Astrocyte of the cerebellum (primary cell): ENCODE measurements around the gene BARX1.

Source experiments
- DNase-seq: peaks from one replicate; pipeline ENCODE4 v3.0.0-alpha.2; 2011; ENCODE audit warnings: low read depth
- H3K4me3 ChIP-seq: 2 replicates; pipeline ENCODE4 v1.5.1; 2011; ENCODE audit warnings: mild to moderate bottlenecking, low read depth, low read length, moderate library complexity
- in situ Hi-C: cut with HindIII; loops from 2 replicates; pipeline ENCODE4 v1.10.0; 2017; ENCODE audit warnings: low sequenced_read_pairs
- TF ChIP-seq, protein P1 (sequence below): IDR thresholded peaks from 2 replicates; pipeline ENCODE4 v1.5.1; 2012; ENCODE audit warnings: low read length, low read depth, moderate library complexity, mild to moderate bottlenecking; ENCODE audit errors: missing control alignments

BARX1 gene

DNA sequence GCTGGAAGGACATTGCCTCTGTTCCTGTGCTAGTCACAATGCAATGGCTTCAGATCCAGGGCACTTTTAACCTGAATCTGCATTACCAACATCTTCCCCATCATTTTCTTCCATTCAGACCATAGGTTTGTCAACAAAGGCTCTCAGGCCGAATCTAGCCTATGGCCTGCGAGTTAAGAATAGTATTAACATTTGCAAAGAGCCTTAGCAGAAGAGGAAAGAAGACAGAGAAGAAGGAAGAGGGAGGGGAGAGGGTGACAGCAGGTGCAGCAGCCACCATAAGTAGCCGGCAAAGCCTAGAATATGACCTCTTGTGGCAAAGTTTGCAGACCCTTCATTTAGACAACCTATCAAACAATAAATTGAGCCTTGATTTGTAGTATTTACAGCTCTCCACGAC is 32.6 kb downstream of the BARX1 start:
- TF ChIP-seq, protein P1, sequence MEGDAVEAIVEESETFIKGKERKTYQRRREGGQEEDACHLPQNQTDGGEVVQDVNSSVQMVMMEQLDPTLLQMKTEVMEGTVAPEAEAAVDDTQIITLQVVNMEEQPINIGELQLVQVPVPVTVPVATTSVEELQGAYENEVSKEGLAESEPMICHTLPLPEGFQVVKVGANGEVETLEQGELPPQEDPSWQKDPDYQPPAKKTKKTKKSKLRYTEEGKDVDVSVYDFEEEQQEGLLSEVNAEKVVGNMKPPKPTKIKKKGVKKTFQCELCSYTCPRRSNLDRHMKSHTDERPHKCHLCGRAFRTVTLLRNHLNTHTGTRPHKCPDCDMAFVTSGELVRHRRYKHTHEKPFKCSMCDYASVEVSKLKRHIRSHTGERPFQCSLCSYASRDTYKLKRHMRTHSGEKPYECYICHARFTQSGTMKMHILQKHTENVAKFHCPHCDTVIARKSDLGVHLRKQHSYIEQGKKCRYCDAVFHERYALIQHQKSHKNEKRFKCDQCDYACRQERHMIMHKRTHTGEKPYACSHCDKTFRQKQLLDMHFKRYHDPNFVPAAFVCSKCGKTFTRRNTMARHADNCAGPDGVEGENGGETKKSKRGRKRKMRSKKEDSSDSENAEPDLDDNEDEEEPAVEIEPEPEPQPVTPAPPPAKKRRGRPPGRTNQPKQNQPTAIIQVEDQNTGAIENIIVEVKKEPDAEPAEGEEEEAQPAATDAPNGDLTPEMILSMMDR = no peak
- H3K4me3 ChIP-seq = no peak overlapping the region
- in situ Hi-C loops = no loop called here
- no peak for DNase-seq

DNA sequence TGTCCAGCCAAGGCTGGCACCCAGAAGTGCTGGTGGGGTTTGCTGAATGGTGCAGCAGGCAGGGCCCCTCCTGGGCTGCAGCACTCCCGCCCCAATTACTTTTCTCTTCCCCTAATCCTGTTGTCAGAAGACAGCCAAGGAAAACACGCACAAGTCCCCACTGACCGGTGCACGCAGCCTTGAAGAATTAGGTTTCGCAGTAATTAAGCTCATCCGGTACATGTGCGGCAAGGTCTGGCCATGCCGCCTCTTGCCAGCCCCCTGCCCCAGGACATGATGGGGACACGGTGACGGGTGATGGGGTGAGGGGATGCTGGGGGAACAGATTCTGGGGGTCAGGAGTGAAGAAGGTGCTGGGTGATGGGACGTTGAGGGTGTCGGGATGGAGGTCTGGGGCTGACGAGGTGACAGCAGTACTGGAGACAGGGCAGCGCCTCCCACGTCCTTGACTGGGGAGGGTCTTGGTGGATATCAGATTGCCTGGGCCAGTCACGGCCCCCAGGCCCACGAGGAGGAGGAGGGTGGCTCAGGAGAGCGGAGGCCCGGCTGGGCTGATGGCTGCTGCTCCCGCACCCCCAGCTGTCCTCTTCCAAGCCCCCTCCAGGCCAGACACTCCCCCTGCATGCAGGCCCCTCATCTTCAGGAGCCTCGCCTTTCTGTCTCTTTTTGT is 34.9 kb downstream of the BARX1 start:
- in situ Hi-C loops = no loop called here
- H3K4me3 ChIP-seq = no peak overlapping the region
- DNase-seq = no peak
- TF ChIP-seq, protein P1 = no peak

DNA sequence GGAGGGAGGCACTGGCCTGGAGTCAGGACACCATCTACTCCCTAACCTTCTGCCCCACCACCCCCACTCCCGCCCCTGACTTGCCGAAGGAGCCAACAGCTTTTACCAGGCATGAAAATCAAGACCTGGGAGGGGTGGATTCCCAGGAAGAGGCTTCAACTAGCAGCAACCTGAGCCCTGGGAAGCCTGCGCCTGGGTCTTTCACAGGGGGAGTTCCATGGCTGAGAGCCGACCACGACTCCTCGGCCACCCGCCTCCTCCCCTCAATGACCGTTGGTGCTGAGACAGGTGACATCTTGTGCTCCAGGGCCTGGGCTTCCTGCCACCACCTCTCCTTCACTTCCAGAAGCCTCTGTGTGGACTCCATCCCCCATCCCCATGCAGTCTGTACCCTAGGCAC is 37.1 kb downstream of the BARX1 start:
- TF ChIP-seq, protein P1 = no peak
- in situ Hi-C loops = no loop called here
- no peak overlapping the region for H3K4me3 ChIP-seq
- DNase-seq = no peak

DNA sequence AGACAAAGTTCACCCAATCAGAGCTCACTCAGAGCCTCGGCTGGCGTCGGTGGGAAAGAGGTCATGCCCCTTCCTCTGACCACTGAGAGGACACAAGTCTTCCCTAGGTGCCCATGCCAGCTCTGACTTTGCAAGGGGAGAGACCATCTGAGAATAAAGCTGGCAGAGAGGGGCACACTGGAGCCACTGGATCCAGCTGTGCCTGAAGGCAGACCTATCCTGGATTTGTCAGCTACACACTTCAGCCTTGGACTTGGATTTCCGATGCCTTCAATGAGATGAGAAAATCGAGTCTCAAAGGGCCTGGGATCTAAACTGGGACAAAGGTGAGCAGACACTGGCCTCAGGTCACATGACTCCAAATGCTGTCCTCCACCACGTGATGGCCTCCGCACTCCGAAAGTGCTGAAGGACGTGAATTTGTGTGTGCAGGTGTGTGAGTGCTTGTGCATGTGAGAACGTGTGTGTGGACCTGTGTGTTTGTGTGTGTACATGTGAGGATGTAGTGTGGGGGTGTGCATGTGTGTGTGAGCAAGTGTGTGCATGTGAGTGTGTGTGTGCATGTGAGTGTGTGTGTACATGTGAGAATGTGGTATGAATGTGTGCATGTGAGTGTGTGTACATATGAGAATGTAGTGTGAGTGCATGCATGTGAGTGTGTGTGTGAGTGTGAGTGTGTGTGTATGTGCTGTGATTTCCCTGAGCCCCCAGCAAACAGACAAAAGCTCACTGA is 37.9 kb downstream of the BARX1 start:
- H3K4me3 ChIP-seq = no peak overlapping the region
- no peak for DNase-seq
- TF ChIP-seq, protein P1 = no peak
- in situ Hi-C loops = no loop called here

DNA sequence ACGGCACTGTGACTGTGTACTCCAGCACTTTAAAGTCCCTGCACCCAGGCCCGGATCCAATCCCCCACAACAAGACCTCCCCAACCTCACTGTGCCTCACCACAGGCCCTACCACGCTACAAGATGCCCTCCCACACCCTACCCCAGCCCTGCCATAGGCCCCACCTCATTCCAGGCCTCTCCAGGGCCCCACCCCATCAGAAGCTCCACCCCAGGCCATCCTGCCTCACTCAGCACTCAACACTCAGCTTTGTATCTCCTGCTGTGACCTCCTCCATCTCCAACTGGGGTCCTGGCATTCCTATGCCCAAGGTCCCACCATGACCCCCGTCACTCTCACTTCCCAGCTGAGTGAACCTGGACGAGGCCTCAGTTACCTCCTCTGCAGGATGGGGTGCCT is 38.8 kb downstream of the BARX1 start:
- H3K4me3 ChIP-seq = no peak overlapping the region
- no peak for DNase-seq
- in situ Hi-C loops = no loop called here
- TF ChIP-seq, protein P1 = no peak

DNA sequence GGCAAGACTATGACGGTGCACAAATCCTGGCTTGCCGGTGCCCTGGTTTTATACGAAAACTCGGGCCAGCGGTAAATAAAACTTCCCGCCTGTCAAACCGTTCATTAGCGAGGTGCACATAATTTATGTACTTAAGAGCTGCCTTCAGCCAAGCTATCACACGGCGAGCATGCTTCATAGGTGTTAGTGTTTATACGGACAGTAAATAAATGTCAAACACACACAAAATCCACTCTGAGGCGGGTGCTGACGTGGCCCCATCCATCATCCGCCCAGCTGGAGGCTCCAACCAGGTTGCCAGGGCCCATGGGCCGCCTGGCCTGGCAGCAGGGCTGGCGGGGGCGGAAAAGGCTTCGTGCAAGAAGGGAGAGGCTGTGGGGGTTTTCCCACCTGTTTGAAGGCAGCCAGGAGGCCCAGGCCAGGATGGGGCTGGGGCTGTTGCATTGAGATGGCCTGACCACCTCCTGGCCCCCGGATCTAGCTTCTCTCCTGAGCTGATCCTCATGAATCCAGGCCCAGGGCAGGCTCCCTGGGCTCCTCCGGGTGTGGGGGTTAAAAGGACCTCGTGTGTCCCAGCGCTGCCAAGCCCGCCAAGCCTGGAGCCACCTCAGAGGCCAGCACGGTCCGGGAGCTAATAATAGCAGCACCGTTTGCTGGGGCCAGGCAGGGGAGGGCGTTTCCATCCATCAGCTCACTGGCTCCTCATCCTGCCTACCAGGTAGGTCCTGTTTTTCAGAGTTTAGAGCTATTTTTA is 43.2 kb downstream of the BARX1 start:
- TF ChIP-seq, protein P1 = no peak
- in situ Hi-C loops = no loop called here

More for the DNA sequence above, 43.2 kb downstream of the BARX1 start:
- no peak for DNase-seq
- no peak overlapping the region for H3K4me3 ChIP-seq
